ENCODE results near the gene TIAM2. TPM values are rescaled to one million over a fixed set of nuclear protein-coding genes. Genes with fewer than 3 reads are reported as not detected.

Gene TIAM2
- total and polyA plus RNA-seq, 8 donors = 1.1 to 44.2 (median 5.5) TPM

- Histone ChIP-seq H3K4me3 (no peak overlapping the region), H3K4me1 (peaks cover 0 to 13% (median 0%) of the 10 kb centered on the region in 4 donors), H3K36me3 (peaks cover 0 to 18% (median 12%) of the 10 kb centered on the region in 4 donors), H3K27me3 (no peaks in the 10 kb centered on the region), H3K27ac (no peak overlapping the region), H3K9me3 (no peaks in the 10 kb centered on the region)
- TF ChIP-seq EP300 (IDR thresholded peaks at IDR 0.05) (no peak), CTCF (IDR thresholded peaks at IDR 0.05) (no peak), POLR2A (IDR thresholded peaks at IDR 0.05) (no peak), POLR2AphosphoS5 (IDR thresholded peaks at IDR 0.05) (no peak)
- intact Hi-C loops (cut with DNase I; ENCODE audit: low total_unique reads) = no loop called here
- WGBS, 5 donors = 88 to 95% (median 93%) methylated on average over 5 to 7 of the region's 7 CpGs
- no peak for DNase-seq
Observed at GRCh38 chr6:155245193-155245592, 250.1 kb downstream of the TIAM2 start.

GRCh38 chr6:155245831-155246230, 250.7 kb downstream of the TIAM2 start:
- peaks cover 0 to 24% (median 13%) of the 10 kb centered on the region in 4 donors for H3K36me3 ChIP-seq
- no peak for TF ChIP-seq EP300 (IDR thresholded peaks at IDR 0.05)
- TF ChIP-seq POLR2AphosphoS5 (IDR thresholded peaks at IDR 0.05) = no peak
- no peak for TF ChIP-seq POLR2A (IDR thresholded peaks at IDR 0.05)
- no peak for TF ChIP-seq CTCF (IDR thresholded peaks at IDR 0.05)
- H3K27me3 ChIP-seq = no peaks in the 10 kb centered on the region
- H3K27ac ChIP-seq = no peak overlapping the region
- 76 to 91% (median 85%) methylated on average over 3 of the region's 3 CpGs for WGBS, 5 donors
- intact Hi-C loops (cut with DNase I; ENCODE audit: low total_unique reads) = no loop called here
- no peaks in the 10 kb centered on the region for H3K9me3 ChIP-seq
- no peak for DNase-seq
- H3K4me1 ChIP-seq = peaks cover 0 to 13% (median 0%) of the 10 kb centered on the region in 4 donors
- H3K4me3 ChIP-seq = no peak overlapping the region

- no peak overlapping the region for H3K27ac ChIP-seq
- 95 to 100% (median 97%) methylated on average over 2 of the region's 2 CpGs for WGBS, 5 donors
Observed at GRCh38 chr6:155246825-155247224, 251.7 kb downstream of the TIAM2 start.

GRCh38 chr6:155247618-155248007, 252.5 kb downstream of the TIAM2 start:
- H3K27ac ChIP-seq = peak overlapping the region in 1 of 5 donors; percentile 44
- no peaks in the 10 kb centered on the region for H3K27me3 ChIP-seq
- no peak for TF ChIP-seq EP300 (IDR thresholded peaks at IDR 0.05)
- no peak for TF ChIP-seq POLR2A (IDR thresholded peaks at IDR 0.05)
- TF ChIP-seq CTCF (IDR thresholded peaks at IDR 0.05) = no peak
- no peak for TF ChIP-seq POLR2AphosphoS5 (IDR thresholded peaks at IDR 0.05)
- H3K36me3 ChIP-seq = peaks cover 3 to 42% (median 29%) of the 10 kb centered on the region in 4 donors
- intact Hi-C loops (cut with DNase I; ENCODE audit: low total_unique reads) = no loop called here
- H3K9me3 ChIP-seq = no peaks in the 10 kb centered on the region
- H3K4me3 ChIP-seq = no peak overlapping the region
- no peak for DNase-seq
- WGBS, 5 donors = 80 to 96% (median 88%) methylated on average over 5 of the region's 5 CpGs
- H3K4me1 ChIP-seq = peaks cover 0 to 13% (median 0%) of the 10 kb centered on the region in 4 donors

More at GRCh38 chr6:155246825-155247224, 251.7 kb downstream of the TIAM2 start:
- H3K4me3 ChIP-seq = no peak overlapping the region
- intact Hi-C loops (cut with DNase I; ENCODE audit: low total_unique reads) = no loop called here
- peaks cover 0 to 34% (median 21%) of the 10 kb centered on the region in 4 donors for H3K36me3 ChIP-seq
- DNase-seq = no peak
- no peaks in the 10 kb centered on the region for H3K9me3 ChIP-seq
- H3K4me1 ChIP-seq = peaks cover 0 to 13% (median 0%) of the 10 kb centered on the region in 4 donors
- no peaks in the 10 kb centered on the region for H3K27me3 ChIP-seq
- TF ChIP-seq POLR2AphosphoS5 (IDR thresholded peaks at IDR 0.05) = no peak
- TF ChIP-seq POLR2A (IDR thresholded peaks at IDR 0.05) = no peak
- TF ChIP-seq EP300 (IDR thresholded peaks at IDR 0.05) = no peak
- TF ChIP-seq CTCF (IDR thresholded peaks at IDR 0.05) = no peak
